H1 (cell line): ENCODE data around the gene UHRF1. TPM values are rescaled to one million over a fixed set of nuclear protein-coding genes. Genes with fewer than 3 reads are reported as not detected.
A peak's percentile ranks its signal among the peaks of the same experiment; 100 is the strongest.

Experiments used
- CTCF ChIA-PET: fragments of 300-600 bp; sonication (Branson Sonifier 250); formaldehyde crosslinking; loops from one replicate; lab custom pipeline; 2021; ENCODE audit not compliant: partially characterized antibody; lab: Charles Lee
- POLR2A ChIA-PET: fragments of 300-600 bp; sonication (Branson Sonifier 250); formaldehyde crosslinking; loops from one replicate; lab custom pipeline; 2021; ENCODE audit warnings: inconsistent platforms; ENCODE audit not compliant: partially characterized antibody; lab: Charles Lee
- DNase-seq, 2 experiments: peaks; one replicate each; pipeline versions ENCODE4 v3.0.0 to v3.0.0-alpha.2; 2010 to 2022; ENCODE audit warnings: low spot score in 2 of 2, low read depth in 1 of 2, mixed read lengths in 1 of 2
- FAIRE-seq: peaks from 2 replicates; lab custom pipeline; 2011; peaks lifted over from hg19 to GRCh38; lab: Jason Lieb, UNC
- H2AFZ ChIP-seq: 2 replicates; pipeline ENCODE4 v1.8.1; 2012; ENCODE audit warnings: low read length, inconsistent platforms
- H2AK5ac ChIP-seq: 2 replicates; pipeline ENCODE4 v1.6.1; 2013; ENCODE audit warnings: low read depth, low read length
- H2BK120ac ChIP-seq: replicated peaks from 2 replicates; pipeline ENCODE3; 2013; ENCODE audit warnings: low read depth, low read length, inconsistent platforms
- H2BK12ac ChIP-seq: 2 replicates; pipeline ENCODE4 v1.6.1; 2013; ENCODE audit warnings: low read depth, low read length
- H2BK15ac ChIP-seq: 2 replicates; pipeline ENCODE4 v1.6.1; 2013; ENCODE audit warnings: low read length
- H2BK20ac ChIP-seq: 2 replicates; pipeline ENCODE4 v1.6.1; 2013; ENCODE audit warnings: low read length
- H2BK5ac ChIP-seq: 2 replicates; pipeline ENCODE4 v1.6.1; 2013; ENCODE audit warnings: low read depth, low read length
- H3K14ac ChIP-seq: 2 replicates; pipeline ENCODE4 v1.6.1; 2013; ENCODE audit warnings: inconsistent platforms; ENCODE audit not compliant: insufficient read length
- H3K18ac ChIP-seq: 2 replicates; pipeline ENCODE4 v1.6.1; 2013; ENCODE audit warnings: low read length; ENCODE audit errors: extremely low read depth
- H3K23ac ChIP-seq: 2 replicates; pipeline ENCODE4 v1.6.1; 2013; ENCODE audit warnings: inconsistent platforms; ENCODE audit not compliant: insufficient read length
- H3K23me2 ChIP-seq: 2 replicates; pipeline ENCODE4 v1.6.1; 2013; ENCODE audit warnings: low read depth, low read length
- H3K27ac ChIP-seq: 2 replicates; pipeline ENCODE4 v1.6.1; 2011; ENCODE audit warnings: low read depth, low read length, inconsistent platforms
- H3K27me3 ChIP-seq, 4 experiments: replicated peaks in 1 of 4; 1 replicate in 1 of 4; 2 replicates in 3 of 4; pipeline versions ENCODE4 v1.6.1 to v1.8.1; 2011 to 2013; ENCODE audit warnings: low read length in 3 of 4, mild to moderate bottlenecking in 3 of 4, inconsistent platforms in 2 of 4, mixed read lengths in 2 of 4, moderate library complexity in 1 of 4; ENCODE audit not compliant: control insufficient read depth in 3 of 4, insufficient read depth in 3 of 4; ENCODE audit errors: extremely low read depth in 1 of 4
- H3K36me3 ChIP-seq, 4 experiments: 2 replicates each; pipeline versions ENCODE4 v1.6.1 to v1.8.1; 2011 to 2013; ENCODE audit warnings: mild to moderate bottlenecking in 4 of 4, low read length in 3 of 4, moderate library complexity in 2 of 4, control low read depth in 1 of 4, inconsistent platforms in 1 of 4; ENCODE audit not compliant: insufficient read depth in 4 of 4, control insufficient read depth in 2 of 4
- H3K4ac ChIP-seq: replicated peaks from 2 replicates; pipeline ENCODE3; 2013; ENCODE audit warnings: low read length, low read depth, mixed read lengths, inconsistent platforms; ENCODE audit not compliant: insufficient read length
- H3K4me1 ChIP-seq, 4 experiments: replicated peaks in 1 of 4; 1 replicate in 1 of 4; 2 replicates in 3 of 4; pipeline versions ENCODE4 v1.6.1 to v1.8.1; 2011 to 2013; ENCODE audit warnings: low read length in 3 of 4, inconsistent platforms in 2 of 4, mixed read lengths in 1 of 4; ENCODE audit not compliant: insufficient read depth in 4 of 4, control insufficient read depth in 3 of 4
- H3K4me2 ChIP-seq, 2 experiments: 2 replicates each; pipeline versions ENCODE4 v1.6.1 to v1.8.1; 2011 to 2013; ENCODE audit warnings: low read depth in 2 of 2, low read length in 2 of 2, control low read depth in 1 of 2, inconsistent platforms in 1 of 2, mild to moderate bottlenecking in 1 of 2; ENCODE audit not compliant: insufficient read depth in 1 of 2
- H3K4me3 ChIP-seq, 4 experiments: fragments of 200-600, 300-600 bp in 1 of 4; sonication (generic), shearing (Covaris generic), sonication (Bioruptor Twin) in 1 of 4; 2 replicates each; pipeline versions ENCODE4 v1.5.1 to v1.8.1; 2011 to 2016; ENCODE audit warnings: low read length in 4 of 4, low read depth in 3 of 4, control low read depth in 2 of 4, inconsistent platforms in 2 of 4, mild to moderate bottlenecking in 2 of 4, mixed read lengths in 1 of 4, moderate library complexity in 1 of 4; ENCODE audit not compliant: insufficient read depth in 2 of 4; ENCODE audit errors: extremely low read depth in 1 of 4
- H3K56ac ChIP-seq: replicated peaks from 2 replicates; pipeline ENCODE3; 2013; ENCODE audit warnings: low read depth, mild to moderate bottlenecking, mixed read lengths, low read length, inconsistent platforms; ENCODE audit not compliant: insufficient read length
- H3K79me1 ChIP-seq: 2 replicates; pipeline ENCODE4 v1.6.1; 2013; ENCODE audit warnings: low read depth, low read length, control low read depth
- H3K79me2 ChIP-seq, 2 experiments: 2 replicates each; pipeline versions ENCODE4 v1.6.1 to v1.8.1; 2012 to 2013; ENCODE audit warnings: low read length in 2 of 2, mild to moderate bottlenecking in 2 of 2, inconsistent platforms in 1 of 2; ENCODE audit not compliant: insufficient read depth in 2 of 2, control insufficient read depth in 1 of 2
- H3K9ac ChIP-seq, 4 experiments: replicated peaks in 1 of 4; 1 replicate in 1 of 4; 2 replicates in 3 of 4; pipeline versions ENCODE4 v1.6.1 to v1.8.1; 2011 to 2013; ENCODE audit warnings: low read depth in 3 of 4, low read length in 3 of 4, control low read depth in 2 of 4, mild to moderate bottlenecking in 2 of 4, moderate library complexity in 2 of 4, inconsistent platforms in 1 of 4; ENCODE audit errors: extremely low read depth in 1 of 4
- H3K9me3 ChIP-seq, 2 experiments: 2 replicates each; pipeline versions ENCODE4 v1.6.1 to v1.8.1; 2012 to 2013; ENCODE audit warnings: mild to moderate bottlenecking in 2 of 2, moderate library complexity in 2 of 2, control low read depth in 1 of 2, inconsistent platforms in 1 of 2, low read depth in 1 of 2, low read length in 1 of 2, mixed read lengths in 1 of 2; ENCODE audit not compliant: insufficient read depth in 2 of 2
- H4K20me1 ChIP-seq, 2 experiments: replicated peaks in 1 of 2; 2 replicates each; pipeline versions ENCODE3 to v1.8.1; 2011 to 2013; ENCODE audit warnings: inconsistent platforms in 2 of 2, low read length in 2 of 2, mild to moderate bottlenecking in 1 of 2; ENCODE audit not compliant: insufficient read depth in 2 of 2, control insufficient read depth in 1 of 2
- H4K5ac ChIP-seq: 2 replicates; pipeline ENCODE4 v1.6.1; 2013; ENCODE audit warnings: low read length, low read depth, mixed read lengths, inconsistent platforms; ENCODE audit not compliant: insufficient read length
- H4K8ac ChIP-seq: 2 replicates; pipeline ENCODE4 v1.8.0; 2013; ENCODE audit warnings: mild to moderate bottlenecking, moderate library complexity, low read length, inconsistent platforms; ENCODE audit not compliant: insufficient read depth; ENCODE audit errors: extremely low read depth
- H4K91ac ChIP-seq: replicated peaks from 2 replicates; pipeline ENCODE3; 2013; ENCODE audit warnings: low read length, mixed read lengths, inconsistent platforms; ENCODE audit not compliant: insufficient read length
- BCL11A ChIP-seq, 2 experiments: IDR thresholded peaks; one replicate each; pipeline ENCODE4 v1.6.1; 2011; ENCODE audit warnings: low read depth in 2 of 2, low read length in 2 of 2, mild to moderate bottlenecking in 2 of 2
- BRCA1 ChIP-seq: IDR thresholded peaks from 2 replicates; pipeline ENCODE4 v1.6.1; 2012; ENCODE audit warnings: low read depth, low read length, improper control_type of control experiment
- GABPA ChIP-seq: IDR thresholded peaks from 2 replicates; pipeline ENCODE4 v1.6.1; 2011; ENCODE audit warnings: mild to moderate bottlenecking, low read length, moderate library complexity, borderline replicate concordance; ENCODE audit not compliant: insufficient read depth
- GTF2F1 ChIP-seq: IDR thresholded peaks from 2 replicates; pipeline ENCODE4 v1.6.1; 2012; ENCODE audit warnings: low read depth, low read length, improper control_type of control experiment, borderline replicate concordance
- HDAC2 ChIP-seq, 2 experiments: fragments of 300-600 bp in 1 of 2; sonication (generic) in 1 of 2; IDR thresholded peaks; 2 replicates each; pipeline ENCODE4 v1.6.1; 2011 to 2012; ENCODE audit warnings: low read depth in 2 of 2, low read length in 2 of 2, mild to moderate bottlenecking in 2 of 2, moderate library complexity in 2 of 2, borderline replicate concordance in 1 of 2, inconsistent platforms in 1 of 2
- HDAC6 ChIP-seq: IDR thresholded peaks from one replicate; pipeline ENCODE4 v1.7.1; 2012; ENCODE audit warnings: low read depth, mild to moderate bottlenecking, inconsistent platforms, low read length, moderate library complexity
- RBBP5 ChIP-seq: IDR thresholded peaks from 2 replicates; pipeline ENCODE4 v1.7.1; 2012; ENCODE audit warnings: low read depth, mild to moderate bottlenecking, inconsistent platforms, low read length, moderate library complexity, borderline replicate concordance
- SP1 ChIP-seq: IDR thresholded peaks from 2 replicates; pipeline ENCODE4 v1.6.1; 2011; ENCODE audit warnings: low read depth, low read length
- SP2 ChIP-seq: IDR thresholded peaks from 2 replicates; pipeline ENCODE4 v1.6.1; 2012; ENCODE audit warnings: mild to moderate bottlenecking, low read length, inconsistent platforms
- TAF1 ChIP-seq: IDR thresholded peaks from 2 replicates; pipeline ENCODE4 v1.6.1; 2011; ENCODE audit warnings: mild to moderate bottlenecking, low read depth, low read length
- TAF7 ChIP-seq: optimal IDR thresholded peaks from 2 replicates; pipeline ENCODE3; 2011; ENCODE audit warnings: low read depth, mild to moderate bottlenecking, inconsistent platforms, low read length, moderate library complexity, borderline replicate concordance
- WGBS, 2 experiments: shearing (Covaris generic) in 1 of 2; methylation state at CpG; one replicate each; pipeline versions ENCODE4 v1.1.6 to v1.1.7; 2013 to 2015; ENCODE audit warnings: low lambda C conversion rate in 2 of 2, mixed read lengths in 2 of 2, inconsistent platforms in 1 of 2, low coverage in 1 of 2, missing lambda C conversion rate in 1 of 2; ENCODE audit not compliant: insufficient replicate concordance in 2 of 2, insufficient coverage in 1 of 2, insufficient read length in 1 of 2; ENCODE audit errors: extremely low coverage in 1 of 2, missing lambda C conversion rate in 1 of 2; 5-methylcytosine and 5-hydroxymethylcytosine counted together
- polyA plus RNA-seq, 7 experiments: library from polyadenylated mRNA; depleted of rRNA in 3 of 7; stranded (reverse) in 5 of 7; unstranded in 2 of 7; fragments of >200 nt in 5 of 7; fragments of 200-250 nt in 2 of 7; gene quantifications; 1 replicate in 5 of 7; 2 replicates in 1 of 7; 4 replicates in 1 of 7; pipeline versions ENCODE4 v1.2.1 to v1.2.3, GENCODE V29; 2011 to 2013; ENCODE audit warnings: missing spikeins in 2 of 7, mixed read lengths in 2 of 7
- total RNA-seq: library from RNA; stranded (reverse); fragmentation: NEBNext Ultra II Directional; extraction: Animal tissue kit (Norgen Biotek cat#: 25700); gene quantifications from 2 replicates; pipeline ENCODE4 v1.2.1, GENCODE V29; 2021
- TF ChIP-seq, protein P1 (sequence below): IDR thresholded peaks from 2 replicates; pipeline ENCODE4 v1.6.1; 2012; ENCODE audit warnings: inconsistent platforms
- TF ChIP-seq, protein P2 (sequence below): IDR thresholded peaks from 2 replicates; pipeline ENCODE4 v1.6.1; 2011; ENCODE audit warnings: low read depth, mild to moderate bottlenecking, low read length; ENCODE audit not compliant: insufficient read depth

The UHRF1 gene
- total and polyA plus RNA-seq, 2 of the 8 experiments (the other 6 are each of a cell fraction or from before 2014, with no cell fraction given) = 14.7 to 65.8 TPM

DNA sequence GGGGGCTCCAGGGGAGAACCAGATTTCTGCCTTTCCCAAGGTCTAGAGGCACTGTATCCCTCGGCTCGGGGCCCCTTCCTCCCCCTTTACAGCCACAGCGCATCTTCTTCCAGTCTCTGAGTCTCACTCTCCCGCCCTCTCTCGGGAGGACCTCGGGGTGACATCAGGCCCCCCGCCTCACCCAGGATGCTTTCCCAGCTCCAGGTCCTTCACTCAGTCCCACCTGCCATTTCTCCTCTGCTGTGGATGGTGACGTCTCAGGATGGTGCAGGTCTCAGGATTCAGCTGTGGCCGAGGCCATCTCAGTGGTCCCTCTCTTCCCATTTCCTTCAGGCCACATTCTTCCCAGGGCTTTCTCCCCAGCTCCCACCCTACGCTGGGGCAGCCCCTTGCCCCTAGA lies 46.0 kb downstream of the UHRF1 start:
- no peaks in the 10 kb centered on the region for H3K79me2 ChIP-seq
- no peaks in the 10 kb centered on the region for H3K23me2 ChIP-seq
- H4K5ac ChIP-seq = no peak overlapping the region
- no peaks in the 10 kb centered on the region for H3K27me3 ChIP-seq
- no peak overlapping the region for H3K4me3 ChIP-seq
- H2BK120ac ChIP-seq = no peak overlapping the region
- no peaks in the 10 kb centered on the region for H3K79me1 ChIP-seq
- ChIA-PET POLR2A (no interaction called here), CTCF (interaction anchor here (0.8 to 1.4 kb wide), 3 partner anchors 15 to 142 kb away, joined by 4 to 5 read pairs (median 5); no protein-coding TSS in a partner anchor)
- no peak overlapping the region for H3K9ac ChIP-seq
- peaks cover 0 to 7% of the 10 kb centered on the region in 2 experiments for H4K20me1 ChIP-seq
- no peak for DNase-seq
- H3K14ac ChIP-seq = no peak overlapping the region
- H2AFZ ChIP-seq = no peak overlapping the region
- no peaks in the 10 kb centered on the region for H3K4me1 ChIP-seq
- no peak overlapping the region for H2AK5ac ChIP-seq
- H3K4me2 ChIP-seq = no peak overlapping the region
- no peak overlapping the region for H3K18ac ChIP-seq
- peaks cover 9 to 51% (median 39%) of the 10 kb centered on the region in 4 experiments for H3K36me3 ChIP-seq
- H3K9me3 ChIP-seq = no peaks in the 10 kb centered on the region
- H3K56ac ChIP-seq = no peak overlapping the region
- H4K8ac ChIP-seq = 0 out of 2 replicates have a peak overlapping the region, but pooled peaks have one; percentile 25
- H2BK15ac ChIP-seq = no peak overlapping the region
- no peak overlapping the region for H2BK12ac ChIP-seq
- no peak overlapping the region for H3K27ac ChIP-seq
- no peak overlapping the region for H3K23ac ChIP-seq
- 0 out of 2 replicates have a peak overlapping the region, but pooled peaks have one; percentile 35 for H2BK5ac ChIP-seq
- FAIRE-seq = no peak
- no peak overlapping the region for H3K4ac ChIP-seq
- H4K91ac ChIP-seq = no peak overlapping the region
- WGBS, 2 experiments = 89% methylated on average over 10 of the region's 10 CpGs; no CpG with 5 or more reads in 1 of the 2 experiments
- H2BK20ac ChIP-seq = no peak overlapping the region
- TF ChIP-seq SP2 (no peak), HDAC6 (no peak), GTF2F1 (no peak), HDAC2 (IDR thresholded peaks at IDR 0.05; ENCODE audit: borderline replicate concordance in 1 of 2, low read depth in 2 of 2, low read length in 2 of 2) (no peak), TAF7 (no peak), RBBP5 (no peak), BCL11A (IDR thresholded peaks at IDR 0.05; ENCODE audit: low read depth in 2 of 2, low read length in 2 of 2) (no peak), SP1 (no peak), BRCA1 (no peak), TAF1 (no peak), GABPA (no peak)
- TF ChIP-seq, protein P1, sequence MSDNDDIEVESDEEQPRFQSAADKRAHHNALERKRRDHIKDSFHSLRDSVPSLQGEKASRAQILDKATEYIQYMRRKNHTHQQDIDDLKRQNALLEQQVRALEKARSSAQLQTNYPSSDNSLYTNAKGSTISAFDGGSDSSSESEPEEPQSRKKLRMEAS = no peak
- TF ChIP-seq, protein P2, sequence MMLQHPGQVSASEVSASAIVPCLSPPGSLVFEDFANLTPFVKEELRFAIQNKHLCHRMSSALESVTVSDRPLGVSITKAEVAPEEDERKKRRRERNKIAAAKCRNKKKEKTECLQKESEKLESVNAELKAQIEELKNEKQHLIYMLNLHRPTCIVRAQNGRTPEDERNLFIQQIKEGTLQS = no peak
